ENCODE results near the gene IL26.
"Not testable (repeated sequence)": the region's sequence is repeated elsewhere in the genome, so short reads cannot be mapped to it uniquely, and the experiment has no call there.

DNA sequence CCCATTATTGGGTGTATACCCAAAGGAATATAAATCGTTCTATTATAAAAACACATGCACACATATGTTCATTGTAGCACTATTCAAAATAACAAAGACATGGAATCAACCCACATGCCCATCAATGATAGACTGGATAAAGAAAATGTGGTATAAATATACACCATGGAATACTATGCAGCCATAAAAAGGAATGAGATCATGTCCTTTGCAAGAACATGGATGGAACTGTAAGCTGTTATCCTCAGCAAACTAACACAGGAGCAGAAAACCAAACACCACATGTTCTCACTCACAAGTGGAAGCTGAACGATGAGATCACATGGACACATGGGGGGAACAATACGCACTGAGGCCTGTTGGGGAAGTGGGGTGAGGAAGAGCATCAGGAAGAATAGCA, 50.8 kb downstream of the IL26 start:
- TF ChIP-seq ZNF664 (tag by site-specific recombination; IDR thresholded peaks at IDR 0.05); ZNF202 (tag by site-specific recombination; IDR thresholded peaks at IDR 0.05; ENCODE audit: borderline replicate concordance); ZBTB1 (tag by site-specific recombination; IDR thresholded peaks at IDR 0.05); GLIS2 (tag by site-specific recombination; IDR thresholded peaks at IDR 0.05); ZNF24 (tag by site-specific recombination; IDR thresholded peaks at IDR 0.05); HOXD13 (CRISPR knock-in tag; IDR thresholded peaks at IDR 0.05; ENCODE audit: borderline replicate concordance); ZNF510 (tag by site-specific recombination; IDR thresholded peaks at IDR 0.05; ENCODE audit: insufficient replicate concordance); ZNF404 (tag by site-specific recombination; IDR thresholded peaks at IDR 0.05): not testable (repeated sequence)
- TF ChIP-seq, protein P1, sequence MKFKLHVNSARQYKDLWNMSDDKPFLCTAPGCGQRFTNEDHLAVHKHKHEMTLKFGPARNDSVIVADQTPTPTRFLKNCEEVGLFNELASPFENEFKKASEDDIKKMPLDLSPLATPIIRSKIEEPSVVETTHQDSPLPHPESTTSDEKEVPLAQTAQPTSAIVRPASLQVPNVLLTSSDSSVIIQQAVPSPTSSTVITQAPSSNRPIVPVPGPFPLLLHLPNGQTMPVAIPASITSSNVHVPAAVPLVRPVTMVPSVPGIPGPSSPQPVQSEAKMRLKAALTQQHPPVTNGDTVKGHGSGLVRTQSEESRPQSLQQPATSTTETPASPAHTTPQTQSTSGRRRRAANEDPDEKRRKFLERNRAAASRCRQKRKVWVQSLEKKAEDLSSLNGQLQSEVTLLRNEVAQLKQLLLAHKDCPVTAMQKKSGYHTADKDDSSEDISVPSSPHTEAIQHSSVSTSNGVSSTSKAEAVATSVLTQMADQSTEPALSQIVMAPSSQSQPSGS (tag by site-specific recombination; IDR thresholded peaks at IDR 0.05; ENCODE audit: low read depth): not testable (repeated sequence)
- TF ChIP-seq, protein P2, sequence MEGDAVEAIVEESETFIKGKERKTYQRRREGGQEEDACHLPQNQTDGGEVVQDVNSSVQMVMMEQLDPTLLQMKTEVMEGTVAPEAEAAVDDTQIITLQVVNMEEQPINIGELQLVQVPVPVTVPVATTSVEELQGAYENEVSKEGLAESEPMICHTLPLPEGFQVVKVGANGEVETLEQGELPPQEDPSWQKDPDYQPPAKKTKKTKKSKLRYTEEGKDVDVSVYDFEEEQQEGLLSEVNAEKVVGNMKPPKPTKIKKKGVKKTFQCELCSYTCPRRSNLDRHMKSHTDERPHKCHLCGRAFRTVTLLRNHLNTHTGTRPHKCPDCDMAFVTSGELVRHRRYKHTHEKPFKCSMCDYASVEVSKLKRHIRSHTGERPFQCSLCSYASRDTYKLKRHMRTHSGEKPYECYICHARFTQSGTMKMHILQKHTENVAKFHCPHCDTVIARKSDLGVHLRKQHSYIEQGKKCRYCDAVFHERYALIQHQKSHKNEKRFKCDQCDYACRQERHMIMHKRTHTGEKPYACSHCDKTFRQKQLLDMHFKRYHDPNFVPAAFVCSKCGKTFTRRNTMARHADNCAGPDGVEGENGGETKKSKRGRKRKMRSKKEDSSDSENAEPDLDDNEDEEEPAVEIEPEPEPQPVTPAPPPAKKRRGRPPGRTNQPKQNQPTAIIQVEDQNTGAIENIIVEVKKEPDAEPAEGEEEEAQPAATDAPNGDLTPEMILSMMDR (tag by site-specific recombination; IDR thresholded peaks at IDR 0.05): not testable (repeated sequence)
- TF ChIP-seq, protein P3, sequence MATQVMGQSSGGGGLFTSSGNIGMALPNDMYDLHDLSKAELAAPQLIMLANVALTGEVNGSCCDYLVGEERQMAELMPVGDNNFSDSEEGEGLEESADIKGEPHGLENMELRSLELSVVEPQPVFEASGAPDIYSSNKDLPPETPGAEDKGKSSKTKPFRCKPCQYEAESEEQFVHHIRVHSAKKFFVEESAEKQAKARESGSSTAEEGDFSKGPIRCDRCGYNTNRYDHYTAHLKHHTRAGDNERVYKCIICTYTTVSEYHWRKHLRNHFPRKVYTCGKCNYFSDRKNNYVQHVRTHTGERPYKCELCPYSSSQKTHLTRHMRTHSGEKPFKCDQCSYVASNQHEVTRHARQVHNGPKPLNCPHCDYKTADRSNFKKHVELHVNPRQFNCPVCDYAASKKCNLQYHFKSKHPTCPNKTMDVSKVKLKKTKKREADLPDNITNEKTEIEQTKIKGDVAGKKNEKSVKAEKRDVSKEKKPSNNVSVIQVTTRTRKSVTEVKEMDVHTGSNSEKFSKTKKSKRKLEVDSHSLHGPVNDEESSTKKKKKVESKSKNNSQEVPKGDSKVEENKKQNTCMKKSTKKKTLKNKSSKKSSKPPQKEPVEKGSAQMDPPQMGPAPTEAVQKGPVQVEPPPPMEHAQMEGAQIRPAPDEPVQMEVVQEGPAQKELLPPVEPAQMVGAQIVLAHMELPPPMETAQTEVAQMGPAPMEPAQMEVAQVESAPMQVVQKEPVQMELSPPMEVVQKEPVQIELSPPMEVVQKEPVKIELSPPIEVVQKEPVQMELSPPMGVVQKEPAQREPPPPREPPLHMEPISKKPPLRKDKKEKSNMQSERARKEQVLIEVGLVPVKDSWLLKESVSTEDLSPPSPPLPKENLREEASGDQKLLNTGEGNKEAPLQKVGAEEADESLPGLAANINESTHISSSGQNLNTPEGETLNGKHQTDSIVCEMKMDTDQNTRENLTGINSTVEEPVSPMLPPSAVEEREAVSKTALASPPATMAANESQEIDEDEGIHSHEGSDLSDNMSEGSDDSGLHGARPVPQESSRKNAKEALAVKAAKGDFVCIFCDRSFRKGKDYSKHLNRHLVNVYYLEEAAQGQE (tag by site-specific recombination; IDR thresholded peaks at IDR 0.05): not testable (repeated sequence)
